Stimulated activated naive CD8-positive, alpha-beta T cell treated with anti-CD3 and anti-CD28 coated beads, Interleukin-15, amount 100 ng/mL, for 72 hours (primary cell): Measurements from ENCODE around the gene FBXO42.
"Not testable (repeated sequence)": the region's sequence is repeated elsewhere in the genome, so short reads cannot be mapped to it uniquely, and the experiment has no call there.

Experiments used
- ATAC-seq: fragments of 150-1000 bp; cut with Tn5 transposase; 2 replicates; pipeline ENCODE4 v1.10.0; 2021; ENCODE audit warnings: mild to moderate bottlenecking, moderate library complexity
- DNase-seq, 2 donors: peaks; one replicate each; pipeline ENCODE4 v3.0.0; 2021 to 2022
- H3K27ac Mint-ChIP-seq, 2 donors: one replicate each; pipeline ENCODE4 v1.8.0; 2022; ENCODE audit warnings: mild to moderate bottlenecking in 2 of 2, mixed read lengths in 2 of 2, moderate library complexity in 2 of 2
- H3K27me3 Mint-ChIP-seq: one replicate; pipeline ENCODE4 v1.8.0; 2022; ENCODE audit warnings: mixed read lengths
- H3K4me1 Mint-ChIP-seq: one replicate; pipeline ENCODE4 v1.8.0; 2022; ENCODE audit warnings: mild to moderate bottlenecking, mixed read lengths
- H3K4me3 Mint-ChIP-seq, 2 donors: one replicate each; pipeline ENCODE4 v1.8.0; 2022; ENCODE audit warnings: mild to moderate bottlenecking in 2 of 2, mixed read lengths in 2 of 2, moderate library complexity in 1 of 2
- H3K9me3 Mint-ChIP-seq, 2 donors: one replicate each; pipeline ENCODE4 v1.8.0; 2022; ENCODE audit warnings: mixed read lengths in 2 of 2

FBXO42 gene

GRCh38 chr1:16266411-16267118 is 85.7 kb downstream of the FBXO42 start:
- Mint-ChIP-seq H3K9me3 (no peaks in the 10 kb centered on the region), H3K27ac (no peak overlapping the region), H3K27me3 (no peaks in the 10 kb centered on the region), H3K4me3 (no peak overlapping the region), H3K4me1 (peaks cover 11% of the 10 kb centered on the region)
- DNase-seq (no peak), ATAC-seq (no peak)

GRCh38 chr1:16262067-16262466 is 90.2 kb downstream of the FBXO42 start:
- Mint-ChIP-seq H3K4me3 (no peak overlapping the region), H3K27ac (no peak overlapping the region), H3K9me3 (no peaks in the 10 kb centered on the region), H3K27me3 (no peaks in the 10 kb centered on the region), H3K4me1 (peaks cover 6% of the 10 kb centered on the region)
- DNase-seq (no peak), ATAC-seq (no peak)

- no peaks in the 10 kb centered on the region for H3K9me3 Mint-ChIP-seq
- no peak for DNase-seq
- no peak overlapping the region for H3K27ac Mint-ChIP-seq
- no peaks in the 10 kb centered on the region for H3K27me3 Mint-ChIP-seq
- no peak overlapping the region for H3K4me3 Mint-ChIP-seq
- no peaks in the 10 kb centered on the region for H3K4me1 Mint-ChIP-seq
- no peak for ATAC-seq
These were observed 91.5 kb downstream of the FBXO42 start for GRCh38 chr1:16260814-16261213.

- no peaks in the 10 kb centered on the region for H3K9me3 Mint-ChIP-seq
- no peak for DNase-seq
- H3K27ac Mint-ChIP-seq = peak overlapping the region in 1 of 2 donors; percentile 42
- H3K4me1 Mint-ChIP-seq = peaks cover 6% of the 10 kb centered on the region
- no peaks in the 10 kb centered on the region for H3K27me3 Mint-ChIP-seq
- H3K4me3 Mint-ChIP-seq = no peak overlapping the region
- ATAC-seq = no peak
These were observed 93.6 kb downstream of the FBXO42 start for GRCh38 chr1:16258591-16259135.

GRCh38 chr1:16257968-16258367 is 94.3 kb downstream of the FBXO42 start:
- no peaks in the 10 kb centered on the region for H3K27me3 Mint-ChIP-seq
- peaks cover 9% of the 10 kb centered on the region for H3K4me1 Mint-ChIP-seq
- no peak overlapping the region for H3K27ac Mint-ChIP-seq
- H3K9me3 Mint-ChIP-seq = no peaks in the 10 kb centered on the region
- DNase-seq (no peak), ATAC-seq (no peak)
- H3K4me3 Mint-ChIP-seq = no peak overlapping the region

- H3K4me3 Mint-ChIP-seq, DNase-seq, H3K27ac Mint-ChIP-seq, H3K9me3 Mint-ChIP-seq, H3K27me3 Mint-ChIP-seq, ATAC-seq, H3K4me1 Mint-ChIP-seq: not testable (repeated sequence)
These were observed 94.7 kb downstream of the FBXO42 start for GRCh38 chr1:16257556-16257955.

GRCh38 chr1:16256478-16256877 is 95.8 kb downstream of the FBXO42 start:
- ATAC-seq (no peak), DNase-seq (no peak)
- H3K27ac Mint-ChIP-seq = no peak overlapping the region
- no peaks in the 10 kb centered on the region for H3K27me3 Mint-ChIP-seq
- H3K4me3 Mint-ChIP-seq = no peak overlapping the region
- no peaks in the 10 kb centered on the region for H3K9me3 Mint-ChIP-seq
- H3K4me1 Mint-ChIP-seq = peaks cover 11% of the 10 kb centered on the region

GRCh38 chr1:16254263-16254928 is 97.9 kb downstream of the FBXO42 start:
- H3K9me3 Mint-ChIP-seq = no peaks in the 10 kb centered on the region
- H3K27ac Mint-ChIP-seq = no peak overlapping the region
- no peak for ATAC-seq
- DNase-seq = no peak
- no peaks in the 10 kb centered on the region for H3K27me3 Mint-ChIP-seq
- peaks cover 28% of the 10 kb centered on the region for H3K4me1 Mint-ChIP-seq
- H3K4me3 Mint-ChIP-seq = no peak overlapping the region

- DNase-seq (no peak), ATAC-seq (no peak)
- no peak overlapping the region for H3K4me3 Mint-ChIP-seq
- H3K27me3 Mint-ChIP-seq = no peaks in the 10 kb centered on the region
- peak overlapping the region in 1 of 2 donors; percentile 35 for H3K27ac Mint-ChIP-seq
- H3K9me3 Mint-ChIP-seq = no peaks in the 10 kb centered on the region
- peaks cover 38% of the 10 kb centered on the region for H3K4me1 Mint-ChIP-seq
These were observed 98.9 kb downstream of the FBXO42 start for GRCh38 chr1:16253332-16253922.

GRCh38 chr1:16252912-16253311 is 99.4 kb downstream of the FBXO42 start:
- no peak overlapping the region for H3K27ac Mint-ChIP-seq
- no peaks in the 10 kb centered on the region for H3K9me3 Mint-ChIP-seq
- ATAC-seq (no peak), DNase-seq (no peak)
- H3K27me3 Mint-ChIP-seq = no peaks in the 10 kb centered on the region
- H3K4me3 Mint-ChIP-seq = no peak overlapping the region
- H3K4me1 Mint-ChIP-seq = peaks cover 40% of the 10 kb centered on the region

GRCh38 chr1:16251381-16251780 is 100.9 kb downstream of the FBXO42 start:
- DNase-seq (no peak), ATAC-seq (no peak)
- Mint-ChIP-seq H3K27ac (no peak overlapping the region), H3K4me3 (no peak overlapping the region), H3K27me3 (no peaks in the 10 kb centered on the region), H3K9me3 (no peaks in the 10 kb centered on the region), H3K4me1 (peaks cover 40% of the 10 kb centered on the region)

- Mint-ChIP-seq H3K9me3 (no peaks in the 10 kb centered on the region), H3K27ac (no peak overlapping the region), H3K4me3 (no peak overlapping the region), H3K27me3 (no peaks in the 10 kb centered on the region), H3K4me1 (peaks cover 40% of the 10 kb centered on the region)
- DNase-seq = no peak
- ATAC-seq = no peak
These were observed 101.6 kb downstream of the FBXO42 start for GRCh38 chr1:16250524-16251251.

- ATAC-seq (no peak), DNase-seq (no peak)
- Mint-ChIP-seq H3K9me3 (no peaks in the 10 kb centered on the region), H3K27me3 (no peaks in the 10 kb centered on the region), H3K4me1 (peaks cover 40% of the 10 kb centered on the region), H3K4me3 (peak overlapping the region; percentile 16 to 43), H3K27ac (peak overlapping the region in 1 of 2 donors; percentile 70)
These were observed 102.6 kb downstream of the FBXO42 start for GRCh38 chr1:16249596-16250241.

GRCh38 chr1:16248603-16249516 is 103.4 kb downstream of the FBXO42 start:
- H3K27ac Mint-ChIP-seq = peak overlapping the region; percentile 79 to 82
- no peaks in the 10 kb centered on the region for H3K27me3 Mint-ChIP-seq
- H3K4me3 Mint-ChIP-seq = no peak overlapping the region

More at GRCh38 chr1:16248603-16249516, 103.4 kb downstream of the FBXO42 start:
- H3K4me1 Mint-ChIP-seq = peaks cover 42% of the 10 kb centered on the region
- DNase-seq (no peak), ATAC-seq (peak; percentile 67)
- no peaks in the 10 kb centered on the region for H3K9me3 Mint-ChIP-seq
